ENCODE data around the gene PSMB7.

Gene PSMB7

DNA sequence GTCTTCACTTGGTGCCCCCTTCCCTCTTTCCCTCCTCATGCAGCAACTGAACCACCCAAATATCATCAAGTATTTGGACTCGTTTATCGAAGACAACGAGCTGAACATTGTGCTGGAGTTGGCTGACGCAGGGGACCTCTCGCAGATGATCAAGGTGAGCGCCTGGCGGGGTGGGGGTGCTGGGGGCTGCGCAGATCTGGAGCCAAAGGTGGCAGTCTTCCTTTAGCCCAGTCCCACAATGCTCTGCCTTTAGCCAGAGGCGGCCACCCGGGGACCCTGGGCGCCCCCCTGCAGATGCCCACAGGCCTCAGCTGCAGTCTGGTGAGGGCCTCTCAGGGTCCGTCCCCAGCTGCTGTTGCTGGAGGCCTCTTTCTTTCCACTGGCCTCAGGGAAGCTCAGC, 93.8 kb downstream of the PSMB7 start:
- DNase-seq = no peak

DNA sequence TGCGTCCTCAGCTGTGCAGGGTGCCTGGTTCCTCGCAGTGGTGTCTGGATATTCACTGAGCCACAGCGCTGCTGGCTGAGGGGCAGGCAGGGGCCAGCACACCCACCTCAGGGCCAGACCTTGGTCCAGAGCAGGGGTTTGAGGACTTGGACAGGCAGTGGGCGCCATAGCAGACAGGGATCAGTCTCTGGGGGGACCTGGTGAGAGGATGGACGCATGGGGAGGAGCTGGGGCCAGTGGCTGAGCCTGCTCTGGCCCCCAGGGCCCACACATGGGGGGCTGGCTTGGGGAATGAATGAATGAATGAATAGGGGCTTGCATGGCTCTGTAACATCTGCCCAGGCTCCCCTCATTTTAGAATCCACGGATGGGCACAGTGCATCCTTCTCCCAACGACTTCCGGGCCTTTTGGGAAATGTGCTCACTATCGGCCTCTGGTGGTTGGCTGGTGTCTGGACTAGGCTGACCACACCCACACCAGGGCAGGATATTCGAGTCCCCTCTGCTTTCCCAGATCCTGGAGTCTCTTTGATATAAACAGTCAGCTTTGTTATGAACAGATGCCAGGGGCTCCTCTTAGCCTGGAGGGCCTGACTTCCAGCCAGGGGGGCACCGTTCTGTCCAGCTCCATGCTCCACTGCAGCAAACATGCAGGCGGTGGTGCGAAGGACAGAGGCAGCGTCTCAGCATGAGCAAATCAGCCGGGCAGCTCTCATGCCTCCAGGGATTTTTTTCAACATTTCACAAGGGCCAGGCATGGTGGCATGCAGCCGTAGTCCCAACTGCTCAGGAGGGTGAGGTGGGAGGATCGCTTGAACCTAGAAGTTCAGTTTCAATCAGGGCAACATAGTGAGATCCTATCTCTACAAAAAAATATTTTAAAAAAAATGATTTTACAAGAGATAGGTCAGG, 94.9 kb downstream of the PSMB7 start:
- DNase-seq = no peak

DNA sequence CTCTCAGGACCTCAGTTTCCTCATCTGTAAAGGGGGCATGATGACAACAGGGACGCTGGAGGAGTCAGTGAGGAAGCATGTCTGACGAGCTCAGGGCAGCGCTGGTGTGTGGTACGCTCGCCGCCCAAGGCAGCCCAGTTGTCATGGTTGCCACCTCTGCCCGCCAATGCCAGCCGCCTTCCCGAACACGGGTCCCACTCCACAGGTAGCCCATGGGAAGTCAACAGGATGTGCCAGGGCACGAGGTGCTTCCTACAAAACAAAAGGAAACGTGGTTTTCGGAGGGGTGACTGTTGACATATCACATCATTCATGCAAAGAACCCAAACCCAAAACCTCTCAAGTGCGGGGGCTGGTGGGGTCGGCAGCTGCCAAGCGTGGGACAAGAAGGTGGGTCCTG, 99.4 kb downstream of the PSMB7 start:
- no peak for DNase-seq

DNA sequence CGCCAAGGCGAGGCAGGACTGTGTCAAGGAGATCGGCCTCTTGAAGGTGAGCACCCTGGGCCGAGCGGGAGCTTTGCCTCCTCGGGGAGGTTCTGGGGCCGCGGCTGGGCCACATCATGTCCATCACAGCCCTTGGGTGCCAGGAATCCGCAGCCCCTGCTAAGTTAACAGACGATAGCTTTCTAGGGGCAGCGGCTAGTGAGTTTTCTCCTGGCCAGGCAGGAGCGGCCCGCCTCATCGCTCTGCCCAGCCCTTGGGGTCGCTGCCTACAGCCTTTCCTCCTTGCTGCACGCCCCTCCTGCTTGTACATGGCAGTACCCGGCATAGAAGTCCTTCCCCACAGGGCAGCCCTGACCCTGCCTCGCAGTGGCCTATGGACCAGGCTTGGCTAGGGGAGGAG, 101.3 kb downstream of the PSMB7 start:
- DNase-seq = no peak

DNA sequence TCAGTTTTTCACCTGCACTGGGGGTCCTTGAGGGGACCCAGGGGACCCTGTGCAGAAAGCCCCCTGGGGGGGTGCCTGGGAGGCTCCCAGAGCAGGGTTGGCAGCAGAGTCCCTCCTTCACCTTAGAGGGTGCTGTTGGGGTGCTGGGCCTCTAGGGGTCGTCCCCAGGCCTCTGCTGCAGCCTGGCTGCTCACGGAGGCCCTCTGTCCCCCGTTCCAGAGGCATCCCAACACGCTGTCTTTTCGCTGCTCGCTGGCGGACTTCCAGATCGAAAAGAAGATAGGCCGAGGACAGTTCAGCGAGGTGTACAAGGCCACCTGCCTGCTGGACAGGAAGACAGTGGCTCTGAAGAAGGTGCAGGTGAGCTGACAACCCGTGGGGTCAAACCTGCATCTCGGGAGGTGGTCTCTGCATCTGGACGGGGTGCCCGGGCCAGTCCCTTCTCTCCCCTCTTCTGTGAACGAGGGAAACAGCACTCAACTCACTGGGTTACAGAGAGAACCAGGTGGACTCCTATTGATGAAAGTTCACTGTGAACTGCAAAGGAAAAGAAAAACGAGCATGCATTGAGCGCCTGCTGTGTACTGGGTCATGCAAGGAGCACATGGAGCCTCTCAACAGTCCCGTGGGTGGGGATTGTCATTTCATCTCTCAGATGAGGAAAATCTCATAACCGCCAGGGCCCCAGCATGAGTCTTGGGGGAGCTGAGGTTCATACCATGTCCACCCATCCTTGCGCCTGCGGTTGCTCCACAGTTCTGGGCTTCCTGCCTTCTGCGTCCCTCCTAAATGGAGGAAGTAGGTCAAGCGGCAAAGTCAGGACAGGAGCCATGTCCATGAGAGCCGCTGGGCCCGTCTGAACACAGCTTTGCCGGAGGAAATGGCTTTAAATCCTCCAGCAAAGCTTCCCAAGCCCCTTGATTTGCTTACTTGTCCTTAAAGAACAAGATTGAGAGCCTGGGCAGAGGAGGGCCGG, 102.7 kb downstream of the PSMB7 start:
- no peak for DNase-seq

DNA sequence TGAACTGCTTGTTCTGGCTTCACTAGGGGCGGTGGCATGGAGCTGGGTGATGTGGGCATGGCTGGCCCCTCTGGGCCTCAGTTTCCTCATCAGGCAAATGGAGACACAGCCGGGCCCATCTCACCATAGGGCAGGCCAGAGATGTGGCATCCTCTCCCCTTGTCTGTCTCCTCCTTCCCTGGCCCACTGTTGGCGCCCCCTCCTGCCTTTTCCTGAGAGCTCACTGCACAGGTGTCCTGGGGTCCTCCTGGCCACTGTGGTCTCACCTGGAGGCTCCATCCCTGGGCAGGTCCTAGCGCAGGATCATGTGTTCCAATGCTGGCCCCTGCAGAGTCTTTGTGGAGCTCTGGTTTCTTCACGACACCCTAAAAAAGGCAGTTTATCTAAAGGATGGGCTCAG, 104.0 kb downstream of the PSMB7 start:
- DNase-seq = no peak

DNA sequence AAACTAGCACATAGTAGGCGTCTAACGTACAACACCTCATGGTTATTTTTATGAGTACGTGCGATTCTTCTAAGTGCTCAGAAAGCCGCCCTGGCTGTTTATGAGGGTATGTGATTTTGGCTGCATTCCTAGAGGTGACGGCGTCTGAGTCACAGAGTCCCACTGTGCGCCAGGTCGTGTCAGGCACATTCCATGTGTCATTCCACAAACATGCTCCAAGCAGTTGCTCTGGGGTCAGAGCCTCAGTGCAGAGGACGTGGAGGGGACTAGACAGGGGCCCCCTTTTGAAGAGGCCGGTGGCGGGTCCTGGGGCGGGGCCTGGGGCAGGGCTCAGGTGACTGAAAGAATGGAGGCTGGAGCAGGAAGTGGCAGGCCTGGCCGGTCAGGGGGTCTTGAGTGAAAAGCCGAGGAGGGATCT, 105.6 kb downstream of the PSMB7 start:
- no peak for DNase-seq

DNA sequence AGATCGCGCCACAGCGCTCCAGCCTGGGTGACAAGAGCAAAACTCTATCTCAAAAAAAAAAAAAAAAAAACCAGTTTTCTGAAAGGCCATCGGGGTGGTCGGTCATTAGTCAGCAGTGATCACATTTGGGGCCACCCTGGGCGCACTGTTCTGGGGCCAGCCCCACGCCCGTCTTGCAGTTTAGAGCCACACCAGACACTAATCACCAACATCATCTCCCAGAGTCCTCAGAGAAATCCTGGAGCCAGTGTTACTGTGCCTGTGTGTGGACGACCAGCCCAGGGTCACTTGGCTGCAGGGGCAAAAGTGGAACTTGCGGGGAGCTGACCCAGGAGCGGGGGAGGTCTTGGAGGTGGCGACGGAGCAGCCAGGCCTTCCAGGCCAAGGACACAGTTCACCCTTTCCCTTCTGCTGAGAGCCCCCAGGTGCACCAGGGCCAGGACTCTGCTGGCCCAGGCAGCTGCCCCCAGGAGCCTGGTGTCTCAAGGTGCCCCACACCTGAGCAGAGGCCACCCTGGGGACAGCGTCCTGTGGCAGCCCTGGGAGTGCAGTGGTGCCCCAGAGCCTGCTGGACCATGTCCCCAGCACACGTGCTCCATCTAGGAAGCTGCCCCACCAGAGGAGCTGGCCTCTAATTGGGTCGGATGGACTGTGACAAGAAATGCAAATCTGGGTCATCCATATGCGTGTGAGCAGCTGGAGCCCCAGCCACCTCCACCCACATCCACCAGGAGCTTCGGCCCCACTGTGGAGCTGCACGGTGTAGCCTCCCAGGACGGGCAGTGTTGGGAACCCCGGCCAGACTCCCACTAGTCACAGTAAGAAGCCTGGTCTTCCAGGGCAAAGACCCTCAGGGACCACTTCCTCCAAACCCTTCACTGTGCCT, 106.4 kb downstream of the PSMB7 start:
- DNase-seq = no peak

DNA sequence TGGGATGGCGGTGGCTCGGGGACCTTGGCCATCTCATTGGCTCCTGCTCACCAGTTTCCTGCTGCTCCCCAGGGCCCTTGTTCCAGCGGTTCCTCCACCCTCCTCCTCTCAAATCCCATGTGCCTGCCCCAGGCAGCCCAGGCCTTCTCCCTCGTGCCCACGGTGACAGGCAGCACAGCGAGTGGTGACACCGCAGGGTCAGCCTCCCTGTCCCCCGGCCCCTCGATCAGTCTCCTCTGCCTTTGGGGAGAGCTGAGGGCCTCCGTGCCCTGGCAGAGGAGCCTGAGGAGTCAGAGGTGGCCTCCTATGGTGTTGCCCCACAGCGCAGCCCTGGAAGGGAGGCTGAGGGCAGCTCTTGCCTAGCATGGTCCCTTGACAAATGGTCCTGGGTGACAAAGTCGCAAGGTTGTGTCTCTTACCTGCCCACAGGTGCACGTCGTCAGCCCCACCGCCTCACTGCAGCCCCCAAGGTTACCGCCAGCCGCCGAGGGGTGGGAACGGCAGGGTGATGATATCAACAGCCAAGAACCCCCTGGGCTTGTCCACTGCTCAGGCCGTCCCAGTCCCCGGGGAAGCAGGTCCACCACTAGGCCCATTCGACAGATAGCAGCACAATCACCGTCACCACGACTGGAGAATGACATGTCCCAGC, 107.7 kb downstream of the PSMB7 start:
- no peak for DNase-seq

DNA sequence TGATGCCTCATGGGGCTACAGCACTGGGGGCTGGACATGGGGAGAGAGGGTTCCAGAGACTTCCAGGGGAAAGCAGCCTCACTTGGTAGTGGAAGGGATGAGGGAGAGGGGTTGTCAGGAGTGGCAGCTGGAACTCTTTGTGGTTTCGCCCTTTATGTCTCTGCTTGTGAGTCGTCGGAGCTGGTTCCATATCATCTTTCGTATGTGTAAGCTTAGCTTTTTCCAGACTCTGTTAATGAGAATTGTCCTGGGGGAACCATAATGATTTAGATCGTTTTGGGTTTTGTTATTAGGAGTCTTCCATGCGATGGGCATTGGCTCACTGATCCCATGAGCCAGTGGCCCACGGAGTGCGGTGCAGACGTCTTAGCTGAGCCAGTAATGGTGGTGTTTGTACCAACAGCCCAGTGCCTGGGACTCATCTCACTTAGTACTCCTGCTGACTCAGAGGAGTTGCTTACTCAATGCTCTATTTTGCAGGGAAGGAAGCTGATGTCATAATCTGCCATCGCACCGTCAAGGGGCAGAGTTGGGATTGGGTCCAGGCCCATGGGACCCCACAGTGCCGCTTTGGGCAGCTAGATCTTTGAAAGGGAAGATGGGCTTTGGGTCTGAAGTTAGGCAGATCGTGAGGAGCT, 109.0 kb downstream of the PSMB7 start:
- no peak for DNase-seq

DNA sequence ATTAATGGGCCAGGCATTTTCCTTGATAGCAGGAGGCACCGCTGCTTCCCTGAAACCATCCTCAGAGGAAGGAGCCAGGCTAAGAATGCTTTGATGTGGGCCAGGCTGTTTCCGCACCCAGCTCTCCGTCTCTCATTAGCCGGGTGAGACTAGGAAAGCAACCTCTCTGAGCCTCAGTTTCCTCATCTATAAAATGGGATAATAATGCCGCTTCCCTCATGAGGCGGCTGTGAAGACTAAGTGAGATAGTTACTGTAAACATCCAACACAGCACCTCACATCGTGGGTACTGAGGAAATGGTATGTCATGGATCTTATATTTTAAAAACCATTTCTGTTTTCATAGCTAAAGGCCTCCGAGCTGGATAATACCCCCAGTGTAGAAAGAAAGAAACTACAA, 111.0 kb downstream of the PSMB7 start:
- no peak for DNase-seq

DNA sequence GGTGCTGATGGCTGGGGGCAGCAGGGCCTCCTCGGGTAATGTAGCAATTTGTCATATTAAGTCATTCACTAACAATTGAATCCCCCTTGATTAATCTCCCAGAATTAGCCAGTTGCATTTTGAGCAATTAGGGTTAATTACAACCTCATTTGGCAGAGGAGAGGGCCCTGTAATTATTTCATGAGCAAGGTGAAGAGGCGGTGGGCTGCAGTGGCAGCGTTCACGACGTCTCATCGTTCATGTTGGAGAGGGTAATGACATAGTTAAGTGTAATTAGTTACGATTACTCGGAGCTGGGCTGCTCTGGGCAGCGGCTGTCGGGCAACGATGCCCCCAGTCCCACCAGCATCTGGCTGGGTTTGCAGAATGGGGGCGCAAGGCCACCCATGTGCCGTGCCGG, 111.5 kb downstream of the PSMB7 start:
- DNase-seq = no peak

Measured in NCI-H1048 (cell line).